ENCODE results near the gene NTN1.

- TF ChIP-seq CTCF (IDR thresholded peaks at IDR 0.05): no peak
- no peak for TF ChIP-seq POLR2A (IDR thresholded peaks at IDR 0.05)
Observed at GRCh38 chr17:9209781-9210370, 188.6 kb downstream of the NTN1 start.

Data from adrenal gland (tissue), 5 donors.